Measurements from ENCODE around the gene RNU6-7.

Gene RNU6-7

DNA sequence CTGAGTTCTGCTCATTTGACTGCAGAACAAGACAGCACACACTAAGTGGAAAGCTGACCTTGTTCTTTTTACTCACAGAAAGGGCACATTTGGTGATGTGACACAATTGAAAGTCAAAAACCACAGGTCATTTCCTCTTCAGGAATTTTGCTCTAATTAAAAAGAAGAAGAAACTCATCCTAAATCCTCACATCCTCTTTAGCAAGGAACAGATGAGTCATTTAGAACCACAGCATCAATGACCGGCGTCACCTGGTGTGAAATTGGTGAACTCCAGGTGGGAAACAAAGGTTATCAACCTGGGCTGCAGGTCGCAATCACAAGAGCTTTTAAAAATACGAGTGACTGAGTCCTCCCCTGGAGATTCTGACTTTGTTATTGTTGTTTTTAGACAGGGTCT lies 4.1 kb downstream of the RNU6-7 start:
- no peak for DNase-seq

DNA sequence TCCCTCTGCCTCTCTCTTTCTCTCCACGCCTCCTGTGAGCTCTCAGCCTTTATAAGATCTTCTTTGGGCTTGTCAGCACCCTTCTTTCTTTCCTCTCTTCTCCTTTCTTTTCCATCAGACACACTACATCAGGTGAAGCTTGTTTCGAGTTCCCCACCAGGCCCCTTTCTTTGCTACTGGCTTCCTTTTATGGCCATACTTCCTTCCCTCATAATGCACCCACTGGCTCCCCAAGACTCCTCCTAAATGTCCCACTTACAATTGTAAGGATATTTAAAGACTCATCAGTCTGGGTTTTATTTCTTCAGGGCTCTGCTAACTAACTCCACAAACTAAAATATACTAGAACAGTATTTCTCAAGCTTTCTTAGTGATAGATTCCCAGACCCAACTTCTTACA lies 4.7 kb downstream of the RNU6-7 start:
- no peak for DNase-seq

DNA sequence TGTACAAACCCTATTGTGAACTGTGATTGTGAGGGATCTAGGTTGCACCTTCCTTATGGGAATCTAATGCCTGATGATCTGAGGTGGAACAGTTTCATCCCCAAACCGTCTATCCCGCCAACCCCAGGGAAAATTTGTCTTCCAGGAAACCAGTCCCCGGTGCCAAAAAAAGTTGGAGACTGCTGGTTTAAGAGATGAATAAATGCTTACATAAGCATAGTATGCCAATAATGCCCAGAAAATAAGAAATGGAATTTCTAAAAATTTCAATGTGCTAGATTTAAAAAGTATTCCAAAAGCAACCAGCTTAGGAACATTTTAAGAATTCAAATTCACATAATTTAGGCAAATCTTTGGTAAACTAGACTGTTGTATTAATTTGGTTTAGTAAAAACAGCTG lies 6.6 kb downstream of the RNU6-7 start:
- no peak for DNase-seq

DNA sequence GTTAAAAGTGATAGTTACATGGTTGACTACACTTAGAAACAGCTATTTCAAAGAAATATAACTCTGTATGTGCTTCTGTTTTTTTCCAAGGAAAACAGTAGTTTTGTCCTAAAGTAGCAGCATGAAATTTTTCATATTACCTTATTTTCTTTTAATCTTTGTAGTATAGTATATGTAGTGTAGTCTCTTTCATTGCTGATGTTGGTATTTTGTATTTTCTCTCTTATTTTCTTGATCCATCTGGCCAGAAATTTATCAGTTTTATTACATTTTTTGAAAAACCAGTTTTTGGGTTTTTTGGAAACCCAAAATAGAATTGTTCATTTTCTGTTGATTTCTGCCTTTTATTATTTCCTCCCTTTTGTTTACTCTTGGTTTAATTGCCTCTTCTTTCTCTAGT lies 7.6 kb downstream of the RNU6-7 start:
- no peak for DNase-seq

DNA sequence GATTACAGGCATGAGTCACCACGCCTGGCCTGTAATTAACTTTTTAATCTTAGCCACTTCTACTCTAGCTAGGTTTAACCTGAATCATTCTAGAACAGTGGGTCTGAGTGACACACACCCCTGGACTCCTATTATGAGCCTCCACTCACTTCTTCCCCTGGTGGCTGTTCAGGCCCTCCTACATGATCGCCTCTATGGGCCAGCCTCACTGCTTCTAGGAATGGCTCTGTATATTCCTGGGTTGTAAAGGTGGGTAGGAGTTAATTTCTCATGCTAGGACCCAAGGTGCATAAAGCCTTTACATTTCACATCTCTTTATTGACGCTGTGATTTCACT lies 9.2 kb downstream of the RNU6-7 start:
- DNase-seq = no peak

DNA sequence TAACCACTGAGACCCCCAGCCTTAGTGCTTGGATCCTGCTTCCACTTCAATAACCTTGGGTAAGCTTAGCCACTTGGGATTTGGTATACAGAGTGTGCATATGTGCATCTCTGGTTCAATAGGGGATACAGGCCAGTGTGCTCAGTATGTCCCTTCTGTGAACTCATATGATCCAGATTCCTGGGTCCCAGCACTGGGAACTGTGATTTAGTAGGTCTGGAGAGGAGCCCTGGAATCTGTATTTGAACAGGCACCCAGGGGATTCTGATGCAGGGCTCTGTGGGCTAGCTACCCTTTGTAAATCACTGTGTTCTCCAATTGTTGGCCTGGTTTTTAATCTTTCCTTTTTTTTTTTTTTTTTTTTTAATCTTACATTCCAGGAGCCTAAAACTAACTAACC lies 11.0 kb downstream of the RNU6-7 start:
- DNase-seq = no peak

DNA sequence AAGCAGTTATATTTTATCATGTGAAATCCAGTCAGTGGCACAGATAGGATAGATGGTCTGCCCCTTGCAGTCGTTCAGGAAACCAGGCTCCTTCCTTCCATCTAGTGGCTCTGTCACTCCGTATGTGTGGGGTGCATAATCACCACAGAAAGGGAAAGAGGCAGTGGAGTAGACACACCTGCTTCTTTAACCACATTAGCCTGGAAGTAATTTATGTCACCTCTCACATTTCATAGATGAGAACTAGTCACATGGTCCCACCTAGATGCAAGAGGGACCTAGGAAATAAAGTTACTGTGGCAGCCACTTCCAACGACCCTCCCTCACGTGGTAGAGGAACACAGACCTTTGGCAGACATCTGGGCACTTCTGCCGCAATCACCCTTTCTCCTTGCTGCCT lies 15.5 kb downstream of the RNU6-7 start:
- no peak for DNase-seq

DNA sequence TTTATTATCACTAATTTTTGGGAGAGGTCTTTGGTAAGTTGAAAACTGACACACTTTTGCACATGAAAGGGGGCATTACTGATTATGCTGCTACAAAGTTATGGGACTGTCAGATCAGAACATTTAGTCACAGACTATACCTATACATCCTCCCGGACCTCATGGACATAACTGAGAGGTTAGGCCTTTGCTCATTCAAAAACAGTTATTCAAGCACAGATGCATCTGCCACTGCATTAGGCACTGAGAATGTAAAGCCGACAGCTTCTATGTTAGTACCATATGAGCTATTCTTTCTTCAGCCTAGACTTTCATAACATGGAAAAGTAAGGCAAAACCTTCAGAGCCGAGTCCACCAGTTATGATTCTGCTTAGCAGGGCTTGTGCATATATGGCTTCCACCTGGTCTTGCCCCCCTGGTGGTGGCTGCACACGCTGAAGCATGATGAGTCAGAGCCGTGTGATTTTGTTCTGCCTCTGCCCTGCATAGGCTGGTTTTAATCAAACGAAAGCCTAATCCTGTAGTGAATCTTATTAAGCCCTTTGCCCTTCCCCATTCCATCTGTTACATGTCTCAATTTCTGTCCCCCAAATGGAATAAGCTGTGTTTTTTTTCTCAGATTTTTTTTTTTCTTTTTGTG lies 23.0 kb downstream of the RNU6-7 start:
- DNase-seq = no peak

DNA sequence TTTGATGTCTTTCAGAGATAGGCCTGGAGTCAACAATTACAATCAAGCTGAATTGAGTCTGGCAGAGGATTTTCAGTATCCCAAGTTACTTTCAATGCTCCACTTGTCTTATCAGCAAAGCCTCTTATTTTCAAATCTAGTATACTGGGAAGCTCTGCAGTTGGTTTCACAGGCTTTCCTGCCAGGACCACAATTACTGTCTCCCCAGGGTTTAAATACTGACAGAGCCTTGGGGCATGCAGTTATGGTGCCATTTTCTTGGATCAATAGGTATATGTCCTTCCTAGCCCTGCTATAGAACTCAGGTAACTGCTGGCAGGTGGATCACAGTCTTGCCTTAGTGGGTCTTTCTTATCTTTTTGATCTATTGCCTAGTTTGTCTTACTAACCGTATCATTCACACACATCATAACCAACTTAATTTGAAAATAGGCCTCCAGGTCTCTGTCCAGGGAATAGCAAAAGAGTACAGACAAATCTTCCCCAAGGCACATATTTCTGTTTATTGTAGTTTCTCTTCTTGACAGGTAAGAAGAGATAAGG lies 23.6 kb downstream of the RNU6-7 start:
- DNase-seq = no peak

DNA sequence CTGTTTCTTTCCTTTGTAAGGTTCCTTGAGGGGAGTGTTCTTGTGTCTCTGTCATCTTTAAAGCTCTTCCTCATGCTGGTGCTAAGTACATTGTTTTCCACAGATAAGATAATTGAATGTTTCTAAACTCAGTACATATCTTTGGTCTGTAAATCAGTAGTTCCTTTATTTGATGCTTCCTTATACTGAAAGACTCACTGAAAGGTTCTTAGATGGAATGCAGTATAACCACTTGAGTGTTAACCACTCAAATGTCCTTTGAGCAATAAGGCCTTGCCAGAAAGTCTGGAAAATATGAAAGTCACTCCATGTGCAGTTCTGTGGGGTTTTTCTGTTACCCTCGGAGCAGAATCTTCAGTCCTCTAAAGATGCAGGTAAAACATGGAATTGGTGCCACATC lies 24.2 kb downstream of the RNU6-7 start:
- DNase-seq = no peak

DNA sequence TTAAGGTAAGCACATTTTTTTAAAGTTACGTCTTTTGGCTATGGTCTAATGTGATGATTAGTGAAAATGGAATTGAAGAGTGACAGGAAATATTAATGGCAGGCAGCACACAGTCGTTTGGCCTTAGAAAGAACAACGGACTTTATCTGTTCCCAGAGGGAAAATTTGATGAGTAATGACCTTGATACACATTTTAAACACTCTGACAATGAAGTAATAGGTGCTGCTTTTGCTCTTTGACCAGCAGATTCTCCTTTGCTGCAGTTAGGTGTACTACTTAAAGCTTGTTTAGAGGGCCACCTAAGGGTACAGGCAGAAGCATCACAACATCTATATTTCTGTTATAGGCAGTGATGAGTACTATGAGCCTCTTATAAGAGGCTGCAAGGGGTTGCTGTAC lies 28.3 kb downstream of the RNU6-7 start:
- no peak for DNase-seq

DNA sequence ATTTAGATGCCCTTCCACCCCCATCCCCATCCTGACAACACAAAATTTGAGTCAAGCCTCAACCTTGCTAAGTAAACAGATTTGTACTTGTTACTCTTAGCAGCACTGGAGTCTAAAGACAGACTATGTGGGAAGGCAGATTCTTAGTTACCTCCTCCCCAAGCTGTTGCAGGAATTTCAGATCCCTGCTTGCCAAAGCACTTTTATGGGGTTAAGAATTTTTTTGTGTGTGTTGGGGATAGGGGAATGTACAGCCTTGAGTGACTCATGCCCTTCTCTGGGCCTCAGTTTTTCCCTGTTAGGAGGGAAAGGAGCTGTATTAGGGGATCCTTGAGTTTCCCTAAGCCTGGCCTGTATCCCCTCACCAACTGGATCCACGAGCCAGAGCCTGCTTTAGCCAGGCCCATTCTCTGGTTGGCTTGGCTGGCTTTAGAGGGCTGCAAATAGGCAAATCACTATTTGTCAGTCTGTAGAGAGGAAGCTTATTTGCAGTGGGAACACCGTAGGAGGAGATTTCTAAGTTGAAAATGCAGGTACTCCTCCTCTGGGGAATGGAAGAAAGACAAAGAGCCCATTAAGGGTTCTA lies 28.9 kb downstream of the RNU6-7 start:
- no peak for DNase-seq

DNA sequence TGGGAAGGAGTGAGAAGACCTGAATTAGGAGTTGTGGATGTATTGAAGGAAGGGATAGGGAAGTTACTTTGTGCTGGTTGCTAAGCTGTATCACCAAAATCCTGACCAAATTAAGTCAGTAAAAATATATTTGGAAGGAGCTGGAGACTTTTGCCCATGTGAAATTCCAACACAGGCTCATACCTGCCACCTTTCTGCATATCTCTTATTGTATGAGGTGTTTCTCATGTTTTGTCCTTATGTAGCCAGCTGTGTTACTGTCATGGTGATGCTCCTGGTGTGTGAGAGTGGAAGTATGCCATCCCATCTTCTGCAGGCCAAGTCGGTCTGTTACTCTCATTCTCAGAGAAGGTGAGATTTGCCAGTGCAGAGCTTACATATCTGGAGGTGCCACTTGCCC lies 30.6 kb downstream of the RNU6-7 start:
- no peak for DNase-seq

DNA sequence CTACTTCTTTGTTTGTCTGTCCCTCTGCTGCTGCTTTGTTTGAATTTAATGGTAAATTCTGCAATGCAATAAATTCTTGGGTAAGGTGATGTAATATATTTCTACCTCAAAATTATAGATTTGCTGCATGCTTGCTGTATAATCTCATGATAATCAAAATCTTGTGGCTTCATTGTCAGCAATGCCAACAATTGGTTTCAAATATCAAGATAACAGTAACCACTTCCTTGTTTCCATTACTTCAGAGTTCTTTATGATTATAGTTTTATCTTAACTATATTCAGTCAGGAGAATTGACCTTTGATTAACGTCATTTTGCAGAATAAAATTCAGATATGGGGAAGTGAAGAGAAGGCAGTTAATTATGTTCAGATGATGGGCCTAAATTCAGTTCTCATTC lies 31.4 kb downstream of the RNU6-7 start:
- no peak for DNase-seq

DNA sequence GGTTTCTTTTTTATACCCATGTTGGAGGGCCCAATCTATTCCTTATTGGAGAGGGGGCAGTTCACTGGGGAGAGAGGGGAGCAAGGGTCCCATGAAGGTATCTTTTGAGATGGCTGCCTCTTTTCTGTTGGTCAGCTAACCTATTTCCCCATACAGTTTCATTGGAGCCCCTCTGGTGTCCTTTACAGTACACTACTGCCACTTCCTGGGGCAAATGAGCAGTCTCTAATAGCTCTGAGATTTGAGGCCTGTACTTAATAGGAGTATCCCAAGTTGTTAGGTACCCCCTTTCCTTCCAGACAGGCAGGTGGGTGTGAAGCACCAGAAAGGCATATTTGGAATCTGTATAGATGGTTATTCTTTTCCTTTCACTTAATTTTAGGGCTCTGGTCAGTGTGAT lies 42.6 kb downstream of the RNU6-7 start:
- DNase-seq = no peak

DNA sequence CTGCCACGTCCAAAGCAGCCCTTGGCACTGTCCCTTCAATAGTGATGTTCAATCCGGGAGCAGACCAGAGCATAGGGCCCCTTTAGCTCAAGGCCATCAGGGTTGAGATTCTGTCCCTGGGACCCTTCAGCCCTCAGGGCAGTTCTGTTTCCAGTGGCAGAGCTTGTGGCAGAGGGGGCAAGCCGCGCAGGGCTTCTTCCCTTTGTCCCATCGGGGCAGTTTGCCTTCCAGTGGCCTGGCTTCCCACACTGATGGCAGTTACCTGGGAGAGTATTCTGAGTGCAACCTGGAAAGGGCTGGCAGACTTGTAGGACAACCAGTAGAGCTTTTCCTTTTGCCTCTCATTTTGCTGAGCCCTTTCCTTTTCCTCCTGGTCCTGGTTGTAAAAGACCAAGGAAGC lies 44.9 kb downstream of the RNU6-7 start:
- no peak for DNase-seq

DNA sequence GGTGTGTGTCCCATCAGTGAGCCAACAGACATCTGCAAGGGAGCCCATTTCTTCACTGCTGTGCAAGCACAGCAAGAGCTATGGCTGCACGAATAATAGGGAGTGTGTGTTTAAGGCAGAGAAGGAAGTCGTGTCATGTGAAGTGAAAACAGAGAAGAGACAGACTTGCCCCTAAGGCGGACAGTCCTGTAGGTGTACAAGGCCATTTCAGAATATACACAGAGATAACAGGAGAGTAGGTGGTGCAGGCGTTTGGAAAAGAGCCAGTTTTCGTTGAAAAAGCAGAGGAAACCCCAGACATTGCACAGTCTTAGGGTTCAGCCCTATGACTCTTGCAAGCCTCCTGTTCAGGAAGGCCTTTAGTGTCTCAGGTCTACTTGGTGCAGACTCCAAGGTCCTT lies 47.5 kb downstream of the RNU6-7 start:
- DNase-seq = no peak

DNA sequence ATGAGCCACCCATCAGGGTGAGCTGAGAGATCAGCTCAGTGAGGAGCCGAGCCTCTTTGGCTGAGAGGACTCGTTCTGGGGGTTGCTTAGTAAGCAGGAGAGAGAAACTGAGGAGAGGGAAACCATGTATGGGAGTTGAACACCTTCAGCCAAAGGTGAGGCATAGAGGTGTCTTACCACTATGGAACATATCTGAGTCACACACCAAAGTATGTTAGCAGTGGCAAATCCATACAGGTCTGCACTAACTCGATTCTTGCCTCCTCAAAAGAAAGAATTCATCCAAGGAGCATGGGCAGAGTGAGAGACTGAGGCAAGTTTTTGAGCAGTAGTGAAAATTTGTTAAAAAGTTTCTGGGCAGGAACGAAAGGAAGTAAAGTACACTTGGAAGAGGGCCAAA lies 47.9 kb downstream of the RNU6-7 start:
- no peak for DNase-seq

DNA sequence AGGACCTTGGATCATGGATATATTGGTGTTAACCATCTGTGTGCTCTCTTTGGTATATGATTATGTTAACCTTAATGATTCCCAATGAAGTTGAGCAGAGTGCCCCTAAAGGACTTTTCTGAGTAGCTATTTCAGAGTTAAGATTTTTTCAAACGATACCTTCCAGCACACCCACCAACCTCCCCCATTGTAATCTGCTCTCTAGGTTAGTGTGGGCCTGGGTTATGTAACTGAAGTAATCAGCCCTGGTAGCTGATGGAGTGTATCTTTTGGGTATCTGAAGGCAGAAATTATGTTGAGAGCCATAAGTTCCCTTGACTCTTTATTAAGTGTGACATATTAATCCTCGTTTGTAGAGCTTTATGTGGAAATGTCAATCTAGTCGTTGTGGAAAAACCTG lies 48.8 kb downstream of the RNU6-7 start:
- no peak for DNase-seq

DNA sequence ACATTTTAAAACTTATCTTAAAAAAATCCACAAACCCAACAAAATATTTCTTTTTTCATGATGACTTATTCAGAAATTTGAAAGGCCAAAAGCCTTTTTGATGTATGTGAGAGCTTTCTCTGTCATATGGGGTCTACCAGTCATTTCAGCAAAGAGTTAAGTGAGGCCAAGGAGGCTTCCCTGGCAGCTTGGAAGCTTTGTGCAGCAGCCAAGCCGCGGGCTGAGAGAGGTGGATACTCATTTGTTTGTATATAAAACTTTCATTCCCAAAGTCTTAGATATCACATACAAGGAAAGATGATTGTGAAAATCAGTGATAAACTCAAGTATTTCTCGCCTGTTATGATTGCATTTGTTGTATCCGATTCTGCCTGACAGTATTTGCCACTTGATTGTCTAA lies 49.7 kb downstream of the RNU6-7 start:
- DNase-seq = no peak

All from activated CD4-positive, alpha-beta T cell treated with anti-CD3 and anti-CD28 coated beads, Interleukin-10, Interleukin-2, amounts not matched to agents 100 ng/mL and 50 ng/mL, durations not matched to agents 16 hours and 8 hours (primary cell).